Lower lobe of right lung (tissue), 2 donors: ENCODE data around the gene RGS6. TPM values are rescaled to one million over a fixed set of nuclear protein-coding genes. Genes with fewer than 3 reads are reported as not detected.

ENCODE experiments used
- ATAC-seq, 2 donors: fragments of 200-7000 bp; cut with Tn5 transposase; one replicate each; pipeline ENCODE4 v1.9.1; 2020 to 2022; ENCODE audit warnings: mild to moderate bottlenecking in 2 of 2, moderate library complexity in 2 of 2
- DNase-seq: peaks from one replicate; pipeline ENCODE4 v3.0.0-alpha.2; 2020
- H3K27ac ChIP-seq: fragments of 200-600 bp; one replicate; pipeline ENCODE4 v1.8.0; 2022
- H3K27me3 ChIP-seq: fragments of 200-600 bp; one replicate; pipeline ENCODE4 v1.8.0; 2022; ENCODE audit warnings: low read depth
- H3K36me3 ChIP-seq: fragments of 200-600 bp; one replicate; pipeline ENCODE4 v1.8.0; 2022; ENCODE audit warnings: mild to moderate bottlenecking
- H3K4me1 ChIP-seq: fragments of 200-600 bp; one replicate; pipeline ENCODE4 v1.8.0; 2022
- H3K4me3 ChIP-seq: fragments of 200-600 bp; one replicate; pipeline ENCODE4 v1.8.0; 2022; ENCODE audit warnings: mild to moderate bottlenecking
- H3K9me3 ChIP-seq: fragments of 200-600 bp; one replicate; pipeline ENCODE4 v1.8.0; 2022
- CTCF ChIP-seq: fragments of 200-600 bp; IDR thresholded peaks from one replicate; pipeline ENCODE4 v1.8.0; 2022; ENCODE audit warnings: antibody characterized with exemption, mild to moderate bottlenecking
- intact Hi-C: fragments of 100-400 bp; cut with DNase I; formaldehyde crosslinking; loops from one replicate; pipeline ENCODE4 v1.11.0; 2022
- total RNA-seq: library from RNA; stranded (reverse); fragmentation: NEBNext Ultra II Directional; extraction: Animal tissue kit (Norgen Biotek cat#: 25700); gene quantifications from one replicate; pipeline ENCODE4 v1.2.1, GENCODE V29; 2021
- donor health status: DM: no; HTN: yes; CAD: no; lungs with severe emphysema.

The RGS6 gene
- total RNA-seq, 1 donor from 2014 or later: 2.5 TPM

DNA sequence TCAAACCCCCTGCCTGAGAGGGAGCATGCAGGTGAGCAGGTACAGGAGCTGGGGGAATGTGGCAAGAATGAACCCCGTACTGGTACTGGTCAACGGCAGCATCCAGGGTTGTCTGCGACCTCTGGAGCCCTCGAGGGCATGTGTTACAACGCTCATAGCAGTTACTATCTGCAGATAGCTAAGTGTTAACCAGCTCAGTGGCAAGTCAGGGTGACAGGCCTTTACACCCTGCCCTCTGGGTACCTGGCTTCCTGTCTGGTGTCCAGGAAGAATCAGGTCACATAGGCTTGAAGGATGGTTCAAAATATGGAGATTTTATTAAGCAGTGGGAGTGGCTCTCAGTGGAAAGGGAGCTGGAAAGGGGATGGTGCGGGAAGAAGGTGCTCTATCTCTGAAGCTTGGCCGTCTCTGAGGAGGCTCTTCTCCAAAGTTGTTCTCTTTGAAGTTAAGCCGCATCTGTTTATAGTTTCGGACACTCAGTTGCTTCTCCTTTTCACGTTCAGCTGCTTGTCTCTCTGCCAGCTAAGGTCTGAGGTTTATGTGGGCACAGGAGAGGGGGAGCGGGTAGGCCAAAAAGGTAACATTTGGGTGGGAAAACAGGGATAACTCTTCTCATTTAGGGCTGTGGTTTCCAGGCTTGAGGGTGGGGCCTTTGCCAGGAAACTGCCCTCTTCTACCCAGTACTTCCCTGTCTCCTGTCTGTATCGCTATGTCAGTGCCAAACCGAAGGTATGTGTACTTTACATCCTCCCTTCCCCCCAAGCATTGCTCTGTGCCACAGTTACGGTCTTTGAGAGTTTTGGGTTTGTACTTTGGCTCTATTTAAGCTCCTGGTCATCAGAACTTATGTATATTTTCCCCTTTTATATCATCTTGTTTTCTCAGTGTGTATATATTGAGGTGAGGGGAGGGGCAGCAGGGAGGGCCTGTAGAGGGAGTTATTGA is 305.8 kb downstream of the RGS6 start:
- no peaks in the 10 kb centered on the region for H3K9me3 ChIP-seq
- ATAC-seq: no peak
- H3K4me1 ChIP-seq: no peaks in the 10 kb centered on the region
- no peak for DNase-seq
- intact Hi-C loops: no loop called here
- H3K27me3 ChIP-seq: no peaks in the 10 kb centered on the region
- TF ChIP-seq CTCF: no peak
- H3K4me3 ChIP-seq: no peak overlapping the region
- no peaks in the 10 kb centered on the region for H3K36me3 ChIP-seq
- H3K27ac ChIP-seq: no peak overlapping the region

GRCh38 chr14:72243309-72244293 is 311.4 kb downstream of the RGS6 start:
- H3K9me3 ChIP-seq: no peaks in the 10 kb centered on the region
- H3K4me1 ChIP-seq: no peaks in the 10 kb centered on the region
- no peak for TF ChIP-seq CTCF
- no peaks in the 10 kb centered on the region for H3K27me3 ChIP-seq
- H3K36me3 ChIP-seq: no peaks in the 10 kb centered on the region
- ATAC-seq (no peak), DNase-seq (no peak)
- intact Hi-C loops: no loop called here
- H3K4me3 ChIP-seq: no peak overlapping the region
- no peak overlapping the region for H3K27ac ChIP-seq

DNA sequence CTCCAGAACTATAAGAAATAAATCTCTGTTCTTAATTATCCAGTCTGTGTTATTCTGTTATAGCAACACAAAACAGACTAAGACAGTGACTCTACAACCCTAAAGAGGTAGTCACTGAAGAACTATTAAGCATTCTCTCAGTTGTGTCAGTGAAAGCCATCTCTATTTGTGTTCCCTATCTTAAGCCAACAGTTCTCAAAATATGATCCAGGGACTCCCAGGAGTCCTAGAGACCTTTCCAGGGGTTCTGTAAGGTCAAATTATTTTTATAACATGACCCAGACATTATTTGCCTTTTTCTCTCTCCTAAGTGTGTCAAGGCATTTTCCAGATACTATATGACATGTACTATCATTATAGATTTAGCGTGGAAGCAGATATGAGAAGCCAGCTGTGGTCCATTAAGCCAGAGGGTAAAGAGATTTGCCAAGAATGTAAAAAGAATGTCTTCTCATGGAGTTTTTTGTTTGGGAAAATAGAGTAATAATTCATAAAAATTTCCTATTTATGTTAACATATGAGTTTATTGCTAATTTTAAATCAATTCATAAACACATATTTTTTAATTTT is 315.8 kb downstream of the RGS6 start:
- ATAC-seq: no peak
- Histone ChIP-seq H3K36me3 (no peaks in the 10 kb centered on the region), H3K27ac (no peak overlapping the region)

DNA sequence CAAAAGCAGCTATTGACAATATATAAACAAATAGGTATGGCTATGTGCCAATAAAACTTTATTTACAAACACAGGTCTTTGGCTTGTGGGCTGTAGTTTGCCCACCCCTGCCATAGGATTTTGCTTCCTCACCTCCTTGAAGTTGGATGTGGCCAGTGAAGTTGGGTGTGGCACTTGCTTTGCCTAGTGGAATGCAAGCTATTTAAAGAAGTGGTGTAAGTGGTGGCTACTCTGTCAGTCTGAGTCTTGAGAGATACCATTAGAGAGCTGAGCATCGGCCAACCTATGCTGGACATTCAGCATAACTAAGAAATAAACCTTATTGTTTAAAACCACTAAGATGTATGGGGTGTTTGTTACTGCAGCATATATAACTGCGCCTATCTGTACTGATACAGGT is 321.3 kb downstream of the RGS6 start:
- DNase-seq: no peak
- no peaks in the 10 kb centered on the region for H3K27me3 ChIP-seq
- H3K4me3 ChIP-seq: no peak overlapping the region
- TF ChIP-seq CTCF: no peak
- ATAC-seq: peak in 1 of 2 donors; percentile 71
- no peaks in the 10 kb centered on the region for H3K36me3 ChIP-seq
- H3K9me3 ChIP-seq: no peaks in the 10 kb centered on the region
- intact Hi-C loops: no loop called here
- no peak overlapping the region for H3K27ac ChIP-seq
- H3K4me1 ChIP-seq: no peaks in the 10 kb centered on the region

More for the DNA sequence above, 315.8 kb downstream of the RGS6 start:
- no peaks in the 10 kb centered on the region for H3K4me1 ChIP-seq
- intact Hi-C loops: no loop called here
- no peaks in the 10 kb centered on the region for H3K9me3 ChIP-seq
- TF ChIP-seq CTCF: no peak
- no peak overlapping the region for H3K4me3 ChIP-seq
- no peaks in the 10 kb centered on the region for H3K27me3 ChIP-seq
- no peak for DNase-seq
